GM21723 (cell line): ENCODE results near the gene ASCL5.

ENCODE experiments used
- ATAC-seq: cut with Tn5 transposase; IDR thresholded peaks from one replicate; pipeline ENCODE4 v1.9.1; 2021; ENCODE audit warnings: mild to moderate bottlenecking, moderate library complexity; ENCODE audit not compliant: unreplicated experiment

Gene ASCL5

DNA sequence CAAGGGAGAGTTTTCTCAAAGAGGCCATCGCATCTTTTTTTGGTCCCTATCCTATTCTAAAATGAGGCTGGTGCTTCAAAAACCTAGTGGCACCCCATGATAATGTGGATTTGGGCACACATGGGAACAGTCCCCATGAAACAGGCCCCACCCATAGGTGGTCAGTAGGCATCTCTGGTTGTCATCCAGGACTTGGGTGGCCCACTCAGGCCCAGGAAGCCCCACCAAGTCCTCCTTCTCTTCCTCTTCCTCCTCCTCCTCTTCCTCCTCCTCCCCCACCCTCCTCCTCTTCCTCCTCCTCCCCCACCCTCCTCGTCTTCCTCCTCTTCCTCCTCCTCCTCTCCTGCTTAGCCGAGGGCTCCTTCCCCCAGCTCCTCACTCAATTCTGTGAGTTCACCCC is 15.3 kb downstream of the ASCL5 start:
- no peak for ATAC-seq

DNA sequence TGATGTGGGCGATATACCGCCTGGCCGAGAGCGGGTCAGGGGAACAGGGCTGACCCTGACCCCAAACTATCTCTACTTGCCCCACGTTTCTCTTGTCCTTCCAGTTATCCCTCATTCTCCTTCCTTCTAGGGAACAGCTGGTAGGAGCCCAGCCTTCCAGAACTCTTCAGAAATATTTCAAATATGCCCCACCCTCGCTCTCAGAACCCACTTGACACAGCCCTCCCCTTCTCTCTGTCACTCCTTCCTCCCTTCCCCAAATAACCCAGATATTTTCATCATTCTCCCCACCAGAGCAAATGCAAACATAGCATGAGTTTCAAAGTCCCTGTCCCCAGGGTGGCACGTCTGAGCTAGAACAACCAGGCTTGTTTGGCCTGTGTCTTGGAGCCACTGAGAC is 15.8 kb downstream of the ASCL5 start:
- ATAC-seq = no peak

DNA sequence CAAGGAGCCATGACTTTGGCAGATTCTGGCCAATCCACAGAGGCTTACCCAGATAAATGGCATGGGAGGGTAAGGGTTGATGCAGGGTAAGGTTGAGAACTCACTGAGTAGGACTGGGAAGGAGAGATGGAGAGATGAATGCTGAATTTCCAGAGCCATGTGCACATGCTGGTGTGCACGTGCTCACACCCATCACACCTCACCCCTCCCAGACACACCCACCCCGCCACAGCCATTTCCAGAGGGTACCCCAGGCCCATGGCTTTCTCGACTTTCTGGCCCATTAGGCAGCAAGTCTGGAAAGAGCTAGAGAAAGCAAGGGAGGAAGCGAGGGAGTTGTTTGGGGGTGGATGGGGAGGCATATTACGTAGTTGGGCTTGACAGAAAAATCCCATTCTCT is 16.4 kb downstream of the ASCL5 start:
- no peak for ATAC-seq

DNA sequence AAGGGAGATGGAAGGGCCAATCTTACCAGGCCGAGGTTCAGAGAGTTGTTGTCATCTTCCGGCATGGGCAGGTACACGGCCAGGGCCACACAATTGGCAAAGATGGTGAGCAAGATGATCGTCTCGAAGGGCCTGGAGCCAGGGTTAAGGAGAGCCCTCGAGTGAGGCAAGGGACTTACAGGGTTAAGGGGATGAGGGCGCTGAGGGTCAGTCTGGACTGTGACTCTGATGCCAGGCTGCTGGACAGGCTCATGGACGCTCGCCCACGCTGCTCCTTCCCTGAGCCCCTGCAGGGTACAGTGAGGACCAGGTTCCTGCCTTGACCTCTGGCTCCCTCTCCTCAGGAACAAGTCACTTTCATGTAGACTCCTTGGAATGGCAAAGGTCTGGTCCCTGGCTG is 16.8 kb downstream of the ASCL5 start:
- ATAC-seq = no peak

DNA sequence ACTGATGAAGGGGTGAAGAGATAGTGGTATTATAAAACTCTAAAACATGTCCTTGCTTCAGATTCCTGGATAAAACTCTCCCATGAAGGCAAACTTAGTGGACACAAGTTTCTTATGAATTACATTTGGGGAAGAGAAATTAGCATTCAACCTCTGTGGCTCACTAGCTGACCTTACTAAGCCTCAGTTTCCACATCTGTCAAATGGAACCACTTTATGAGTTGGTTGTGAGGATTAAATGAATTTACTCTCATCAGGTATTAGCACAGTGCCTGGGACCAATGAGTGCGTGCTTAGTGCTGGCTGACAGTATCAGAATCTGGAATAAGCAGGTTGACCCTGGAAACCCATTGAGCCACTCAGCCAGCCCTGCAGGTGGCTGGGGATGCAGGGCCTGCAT is 17.3 kb downstream of the ASCL5 start:
- ATAC-seq = no peak

DNA sequence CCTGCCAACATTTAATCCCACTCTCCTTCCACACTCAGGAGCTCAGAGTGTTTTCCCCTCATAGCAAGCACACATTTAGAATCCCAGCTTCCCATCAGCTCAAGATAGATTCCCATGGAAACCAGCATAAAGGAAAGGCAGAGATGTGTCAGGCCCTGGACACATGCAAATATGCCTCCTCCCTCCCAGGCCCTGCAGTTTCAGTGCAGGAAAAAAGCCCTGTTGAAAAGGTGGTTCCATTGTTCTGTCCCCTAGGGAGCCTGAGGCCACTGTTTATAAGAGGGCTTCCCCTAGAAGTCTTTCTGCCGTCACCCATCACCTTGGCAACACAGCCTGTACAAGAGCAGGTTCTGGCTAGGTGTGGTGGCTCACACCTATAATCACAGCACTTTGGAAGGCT is 18.4 kb downstream of the ASCL5 start:
- ATAC-seq = no peak

DNA sequence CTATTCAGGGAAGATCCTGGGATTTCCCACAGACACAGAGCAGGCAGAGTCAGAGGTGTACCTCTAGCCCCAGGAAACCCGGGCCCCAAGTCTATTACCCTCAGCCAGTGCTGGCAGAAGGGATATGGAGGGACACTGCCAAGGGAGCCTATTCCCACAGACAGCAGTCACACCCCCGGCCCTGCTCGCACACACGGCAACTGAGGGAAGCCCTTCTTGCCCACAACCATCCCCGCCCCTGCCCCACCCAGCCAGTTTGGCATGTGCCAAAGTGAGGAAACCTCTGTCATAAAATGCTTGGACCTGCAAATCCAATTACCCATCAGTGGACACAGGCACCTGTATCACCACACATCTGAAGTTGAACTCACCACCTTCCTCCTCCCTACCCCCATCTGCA is 21.3 kb downstream of the ASCL5 start:
- ATAC-seq = no peak

DNA sequence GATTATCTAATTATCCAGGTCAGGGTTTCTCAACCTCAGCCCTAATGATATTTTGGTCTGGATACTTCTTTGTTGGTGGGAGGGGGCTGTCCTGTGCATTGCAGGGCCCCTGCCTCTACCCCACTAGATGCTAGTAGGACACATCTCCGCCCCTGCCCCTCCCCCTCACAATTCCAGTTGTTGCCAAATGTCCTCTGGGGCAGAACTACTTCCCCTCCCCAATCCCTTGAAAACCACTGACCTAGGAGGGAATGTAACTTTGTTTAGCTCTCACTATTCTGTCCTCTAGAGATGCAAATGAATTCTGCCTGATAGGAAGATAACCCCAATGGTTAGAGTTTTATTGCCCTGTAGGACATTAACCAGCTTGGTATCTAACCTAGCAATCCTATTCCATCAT is 22.8 kb downstream of the ASCL5 start:
- no peak for ATAC-seq

DNA sequence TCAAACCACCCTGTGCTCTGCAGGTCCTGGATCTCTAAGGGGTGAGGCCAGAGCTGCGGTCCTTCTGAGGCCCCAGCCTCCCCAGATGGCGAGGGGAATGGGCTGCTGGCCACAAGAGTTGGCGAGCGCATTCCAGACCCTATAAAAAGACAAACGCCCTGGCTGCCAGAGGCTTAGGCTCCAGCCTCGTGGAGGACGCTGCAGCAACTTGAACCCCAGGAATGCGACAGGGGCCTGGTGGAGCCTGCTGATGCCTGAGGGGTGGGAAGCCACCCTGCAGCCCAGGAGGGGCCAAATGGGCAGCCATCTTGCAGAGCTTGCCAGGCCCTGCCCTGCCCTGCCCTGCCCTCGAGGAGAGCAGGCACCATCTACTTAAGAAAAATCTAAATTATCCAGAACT is 23.3 kb downstream of the ASCL5 start:
- ATAC-seq = no peak

DNA sequence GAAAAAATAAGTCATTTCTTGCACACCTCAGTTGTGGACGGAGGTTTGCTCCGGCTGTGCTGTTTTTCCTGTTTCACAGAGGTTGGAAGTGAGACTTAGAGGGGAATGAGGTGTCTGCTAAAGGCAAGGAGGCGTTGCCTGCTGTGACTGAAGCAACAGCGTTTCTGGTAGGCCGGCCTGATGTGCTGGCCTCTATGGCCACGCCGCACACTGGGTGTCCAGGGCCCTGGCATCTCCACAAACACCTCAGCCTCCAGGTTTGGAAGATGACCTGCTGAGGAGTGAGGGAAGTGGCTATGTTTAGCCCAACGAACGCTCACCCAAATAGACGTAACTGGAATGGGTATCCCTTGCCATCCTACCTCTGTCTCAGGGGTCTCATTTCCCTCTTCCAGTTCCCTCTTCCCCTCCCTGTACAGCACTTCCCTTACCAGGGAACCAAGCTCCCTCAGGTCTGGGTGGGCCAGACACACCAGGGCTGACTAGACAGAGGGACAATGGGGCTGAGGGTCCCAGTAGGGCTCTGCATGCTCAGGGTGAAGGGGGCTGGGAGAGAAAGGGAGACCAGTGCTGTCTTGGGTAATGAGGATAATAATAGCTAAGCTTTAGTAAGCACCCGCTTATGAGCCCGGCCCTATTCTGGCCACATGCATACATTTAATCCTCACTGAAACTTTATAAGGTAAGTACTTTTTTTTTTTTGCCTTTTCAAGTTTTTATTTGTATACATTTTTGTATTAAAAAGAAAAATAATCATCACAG is 26.6 kb downstream of the ASCL5 start:
- ATAC-seq = no peak

DNA sequence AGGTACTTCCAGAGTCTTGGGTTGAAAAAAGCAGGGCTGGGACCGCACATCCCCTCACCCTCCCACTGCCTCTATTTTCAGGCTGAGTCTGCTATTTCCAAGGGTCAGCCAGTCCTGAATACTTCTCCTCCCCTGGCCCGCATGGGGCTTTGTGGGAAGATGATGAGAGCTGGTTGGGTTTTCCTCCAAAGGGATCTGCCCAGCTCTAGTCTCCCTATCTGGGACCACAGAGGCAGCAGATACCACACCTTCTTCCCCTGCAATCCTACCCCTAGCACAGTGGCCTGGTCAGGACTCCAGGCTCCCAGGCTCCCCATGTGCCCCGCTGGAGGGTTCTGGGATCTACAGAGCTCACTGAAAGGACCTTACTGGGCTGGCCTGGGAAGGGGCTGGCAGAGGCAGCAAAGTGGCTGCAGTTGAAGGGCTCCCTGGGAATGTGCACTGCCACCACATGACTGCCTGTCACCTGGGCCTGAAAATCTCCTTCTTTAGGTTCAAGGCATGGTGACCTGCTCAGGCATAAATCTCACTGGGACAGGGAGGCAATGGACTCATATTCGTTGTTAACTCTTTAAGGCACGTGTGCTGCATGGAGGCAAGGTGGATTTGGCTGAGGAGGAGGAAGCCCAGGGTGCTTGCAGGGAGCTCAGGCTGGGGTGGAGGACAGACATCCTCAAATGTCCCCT is 27.8 kb downstream of the ASCL5 start:
- ATAC-seq = no peak

DNA sequence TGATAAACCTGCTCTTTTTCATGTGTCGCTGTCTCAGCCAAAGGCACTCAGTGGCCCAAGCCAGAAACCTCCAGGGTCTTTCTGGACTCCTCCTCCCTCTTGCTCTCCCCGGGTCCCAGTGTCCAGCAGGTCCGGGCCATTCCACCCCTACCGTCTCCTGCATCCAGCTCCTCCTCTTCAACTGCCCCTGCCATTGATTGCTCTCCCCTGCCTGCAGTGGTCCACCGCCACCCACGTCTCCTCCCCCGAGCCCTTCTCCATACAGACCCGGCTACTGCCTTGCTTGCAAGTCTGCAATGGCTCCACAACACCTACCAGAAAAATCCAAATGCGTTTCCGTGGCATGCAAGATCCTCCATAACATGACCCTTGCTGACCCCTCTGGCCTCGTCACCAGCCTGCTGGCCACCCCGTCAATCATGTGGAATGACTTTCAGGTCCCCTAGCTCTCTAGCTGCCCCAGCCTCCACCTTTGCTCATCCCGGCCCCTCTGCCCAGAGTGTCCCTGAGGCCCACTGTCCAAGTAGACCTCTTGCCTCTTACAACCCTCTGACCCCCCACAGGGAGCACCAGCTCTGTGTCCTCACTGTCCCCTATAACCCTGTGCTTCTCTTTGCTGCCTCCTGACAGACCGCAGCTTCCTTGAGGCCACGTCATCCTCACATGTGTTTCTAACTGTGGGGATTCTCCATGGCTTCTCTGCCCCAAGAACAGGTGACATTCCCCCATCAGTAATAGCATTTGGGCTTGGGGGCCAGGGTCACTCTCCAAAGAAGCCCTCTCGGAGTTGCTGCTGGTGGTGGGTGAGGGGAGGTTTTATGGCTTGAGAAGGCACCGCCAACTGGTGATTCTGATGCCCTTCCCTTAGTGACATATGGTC is 29.8 kb downstream of the ASCL5 start:
- ATAC-seq = no peak

DNA sequence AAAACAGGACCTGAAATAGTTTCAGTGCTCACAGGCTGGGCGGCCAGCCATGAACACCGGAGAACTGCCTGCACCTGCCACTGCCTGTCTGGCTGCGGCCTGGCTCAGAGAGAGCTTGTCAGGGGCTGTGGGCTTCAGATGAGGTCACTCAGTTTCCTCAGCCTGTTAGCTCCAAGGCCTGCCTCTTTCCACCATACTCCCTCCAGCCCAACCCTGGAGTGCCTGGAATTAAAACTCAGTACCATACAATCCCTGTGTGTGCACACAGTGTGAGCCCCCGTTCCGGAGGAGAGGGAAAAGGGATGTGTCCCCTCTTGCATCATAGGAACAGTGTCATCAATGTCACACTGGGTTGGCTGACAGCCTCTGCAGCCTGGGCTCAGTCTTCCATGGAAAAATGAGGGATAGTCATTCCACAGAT is 30.9 kb downstream of the ASCL5 start:
- no peak for ATAC-seq

DNA sequence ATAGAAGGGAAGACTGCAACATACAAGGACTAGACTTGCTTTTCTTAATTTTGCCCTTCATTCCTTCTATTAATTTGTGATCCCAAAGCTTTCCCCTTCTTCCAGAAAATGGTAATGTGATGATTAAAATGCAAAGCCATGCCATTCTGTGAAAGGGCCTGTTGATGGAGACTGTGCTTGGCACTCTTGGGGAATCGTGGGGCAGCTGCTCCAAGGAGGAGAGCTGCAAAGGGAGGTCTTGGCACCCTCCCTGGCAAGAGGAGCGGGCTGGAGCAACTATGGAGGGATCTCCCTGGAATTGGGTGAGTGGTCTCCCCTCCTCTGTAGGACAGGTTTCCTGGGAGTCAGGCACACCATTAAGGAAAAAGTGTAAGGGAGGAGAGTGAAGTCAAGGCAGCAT is 31.4 kb downstream of the ASCL5 start:
- ATAC-seq = no peak

DNA sequence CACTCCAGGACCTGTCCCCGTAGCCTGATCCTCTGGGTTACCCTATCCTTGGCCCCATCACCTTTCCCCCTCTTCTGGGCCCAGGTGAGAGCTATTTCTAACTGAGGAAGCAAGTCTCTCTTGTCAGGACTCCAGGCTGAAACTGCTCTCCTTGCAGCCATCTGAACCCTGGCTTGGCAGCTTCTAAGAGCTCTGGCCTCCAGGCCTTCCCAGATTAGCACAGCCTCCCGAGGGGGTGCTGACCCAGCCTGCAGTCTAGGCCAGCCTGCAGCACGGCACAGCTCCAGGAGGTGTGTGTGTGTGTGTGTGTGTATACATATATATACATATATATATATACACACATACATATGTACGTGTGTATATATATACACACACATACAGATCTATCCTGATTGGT is 32.2 kb downstream of the ASCL5 start:
- ATAC-seq = no peak

DNA sequence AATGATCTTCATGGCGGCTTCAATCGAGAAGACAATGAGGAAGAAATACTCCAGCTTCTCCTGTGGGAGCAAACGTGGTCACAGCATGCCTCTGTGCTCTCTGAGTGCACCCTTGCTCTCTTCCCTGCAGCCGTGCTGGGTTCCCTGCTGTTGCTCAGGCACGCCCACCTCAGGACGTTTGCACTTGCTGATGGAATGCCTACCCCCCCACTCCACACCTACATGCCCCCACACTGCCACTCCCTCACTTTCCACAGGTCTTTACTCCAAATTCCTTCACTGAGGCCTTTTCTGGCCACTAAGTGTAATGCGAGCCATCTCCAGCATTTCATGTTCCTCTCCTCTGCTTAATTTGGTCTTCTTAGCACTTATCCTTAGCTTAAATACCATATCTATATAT is 33.0 kb downstream of the ASCL5 start:
- no peak for ATAC-seq

DNA sequence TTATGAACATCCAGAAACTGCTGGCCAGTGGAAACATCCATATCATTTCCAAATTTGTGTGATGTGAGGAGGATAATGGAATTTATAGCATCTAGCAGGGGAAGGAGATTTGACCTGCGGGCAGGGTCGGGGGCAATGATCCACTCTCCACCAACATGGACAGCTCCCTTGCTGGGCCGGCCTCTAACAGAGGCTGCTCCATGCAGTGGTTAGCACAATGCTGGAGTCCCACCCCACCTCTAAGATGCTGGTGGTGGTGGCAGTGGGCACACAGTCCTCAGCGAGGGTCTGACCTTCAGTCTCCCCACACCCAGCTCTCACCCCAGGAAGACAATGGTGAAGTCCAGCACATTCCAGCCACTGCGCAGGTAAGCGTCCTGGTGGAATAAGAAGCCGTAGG is 33.4 kb downstream of the ASCL5 start:
- no peak for ATAC-seq

DNA sequence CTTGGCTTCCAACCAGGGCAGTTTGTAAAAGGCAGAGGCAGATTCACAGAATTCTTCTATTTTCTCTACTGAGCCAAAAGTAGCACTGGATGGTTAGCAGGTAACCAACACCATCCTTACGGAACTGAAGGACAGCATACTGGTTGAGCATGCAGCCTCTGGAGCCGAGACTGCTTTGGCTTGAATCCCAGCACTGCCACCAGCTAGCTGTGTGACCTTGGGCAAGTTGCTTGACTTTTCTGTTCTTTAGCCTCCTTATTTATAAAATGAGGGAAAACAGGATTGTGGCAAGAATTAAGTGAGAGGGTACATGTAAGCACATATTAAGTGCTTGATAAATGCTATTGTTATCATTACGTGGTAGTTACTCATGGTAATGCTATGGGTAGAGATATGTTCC is 34.2 kb downstream of the ASCL5 start:
- no peak for ATAC-seq

DNA sequence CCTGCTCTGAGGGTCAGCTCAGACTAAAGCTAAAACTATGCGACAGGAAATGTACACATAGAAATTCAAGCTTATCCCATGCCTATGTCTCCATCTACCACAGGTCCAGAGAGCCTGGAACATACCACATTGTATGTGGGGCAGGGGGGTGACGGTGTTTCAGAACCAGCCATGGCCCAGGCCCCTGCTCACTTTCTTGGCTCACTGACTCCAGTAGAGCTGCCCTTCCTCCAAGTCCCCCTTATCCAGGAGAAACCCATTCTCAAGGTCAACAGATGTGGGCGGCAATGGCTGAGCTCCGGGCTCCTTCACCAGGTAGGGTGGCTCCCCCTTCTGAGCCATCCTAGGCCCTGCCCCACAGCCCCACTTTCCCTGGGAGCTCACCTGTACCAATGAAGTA is 35.7 kb downstream of the ASCL5 start:
- no peak for ATAC-seq

DNA sequence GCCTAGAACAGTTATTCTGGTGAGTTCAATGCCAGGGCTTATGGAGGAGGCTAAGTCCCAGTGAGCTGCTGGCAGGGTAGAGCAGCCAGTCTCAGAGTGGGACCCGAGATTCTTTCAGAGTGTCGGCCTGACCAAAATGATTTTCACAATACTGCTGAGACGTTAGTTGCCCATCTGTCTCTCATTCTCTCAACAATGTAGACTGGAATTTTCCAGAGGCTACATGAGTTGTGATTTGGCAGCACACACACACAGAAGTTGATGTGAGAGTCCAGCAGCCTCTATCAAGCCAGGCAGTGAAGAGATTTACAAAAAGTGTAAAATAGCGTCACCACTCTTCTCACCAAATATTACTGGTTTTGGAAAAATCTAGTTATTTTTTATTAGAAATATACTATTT is 36.4 kb downstream of the ASCL5 start:
- no peak for ATAC-seq

DNA sequence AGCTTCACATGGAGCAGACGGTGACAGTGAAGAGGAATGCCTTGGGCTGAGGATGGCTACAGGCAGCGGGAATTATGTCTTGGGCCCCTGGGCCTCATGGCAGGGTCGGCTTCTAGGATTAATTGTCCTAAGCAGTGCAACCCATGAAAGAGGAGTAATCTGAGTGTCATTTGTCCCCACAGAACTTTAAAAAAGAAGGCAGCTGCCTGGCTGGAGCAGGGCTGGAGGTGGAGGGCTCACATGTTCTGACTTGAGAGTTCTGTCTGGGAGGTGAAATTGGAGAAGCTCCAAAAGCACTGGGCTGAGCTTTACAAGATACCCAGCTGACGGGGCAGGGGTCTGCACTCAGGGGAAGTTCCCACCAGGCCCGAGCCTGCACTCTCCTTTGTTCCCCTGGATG is 37.4 kb downstream of the ASCL5 start:
- no peak for ATAC-seq
